DOHH2 (cell line): Measurements from ENCODE around the gene PRX.

Experiments
- CTCF ChIP-seq: fragments of 200-600 bp; sonication (generic); IDR thresholded peaks from one replicate; pipeline ENCODE4 v1.5.1; 2014; ENCODE audit warnings: antibody characterized with exemption, mild to moderate bottlenecking, low read depth, low read length; ENCODE audit not compliant: poor library complexity, severe bottlenecking
- EZH2phosphoT487 ChIP-seq: fragments of 200-600 bp; sonication (generic); IDR thresholded peaks from 2 replicates; pipeline ENCODE4 v1.6.1; 2017; ENCODE audit warnings: borderline replicate concordance, mild to moderate bottlenecking, antibody characterized with exemption, low read length, moderate library complexity, mixed read lengths

- TF ChIP-seq CTCF (no peak), EZH2phosphoT487 (no peak)
Measured at GRCh38 chr19:40370997-40371801, 42.0 kb downstream of the PRX start.
